Muscle of leg (tissue), 16 donors: ENCODE results near the gene P3H1. TPM values are rescaled to one million over a fixed set of nuclear protein-coding genes. Genes with fewer than 3 reads are reported as not detected.
"Not testable (repeated sequence)": the region's sequence is repeated elsewhere in the genome, so short reads cannot be mapped to it uniquely, and the experiment has no call there.

Experiments
- DNase-seq: peaks from one replicate; pipeline ENCODE4 v3.0.0; 2013
- H3K27ac ChIP-seq: one replicate; pipeline ENCODE4 v1.5.1; 2013; ENCODE audit warnings: mild to moderate bottlenecking, low read length, control low read depth
- H3K27me3 ChIP-seq: one replicate; pipeline ENCODE4 v1.6.1; 2013; ENCODE audit warnings: low read length; ENCODE audit not compliant: control insufficient read depth, insufficient read depth
- H3K36me3 ChIP-seq: one replicate; pipeline ENCODE4 v1.6.1; 2013; ENCODE audit warnings: low read length; ENCODE audit not compliant: control insufficient read depth, insufficient read depth
- H3K4me1 ChIP-seq: one replicate; pipeline ENCODE4 v1.6.1; 2013; ENCODE audit warnings: low read length; ENCODE audit not compliant: control insufficient read depth, insufficient read depth
- H3K4me3 ChIP-seq: one replicate; pipeline ENCODE4 v1.5.1; 2013; ENCODE audit warnings: low read length, control low read depth
- H3K9me3 ChIP-seq: replicated peaks from 2 replicates; pipeline ENCODE4 v1.6.1; 2013; ENCODE audit warnings: low read depth, low read length; ENCODE audit not compliant: control insufficient read depth
- WGBS: methylation state at CpG from one replicate; pipeline ENCODE4 v1.1.5; 2013; ENCODE audit warnings: missing lambda C conversion rate; ENCODE audit not compliant: insufficient coverage; 5-methylcytosine and 5-hydroxymethylcytosine counted together
- long read RNA-seq, 11 donors: transcript quantifications; one replicate each; lab custom pipeline, GENCODE V29; 2026
- polyA plus RNA-seq, 8 donors: library from polyadenylated mRNA; unstranded; fragments of 120-200 nt; gene quantifications; one replicate each; pipeline versions ENCODE4 v1.2.1 to v1.2.3, GENCODE V29; 2013; ENCODE audit warnings: inconsistent platforms in 1 of 8, low replicate concordance in 1 of 8; ENCODE audit not compliant: insufficient read length in 8 of 8, insufficient read depth in 1 of 8
- total RNA-seq: library from RNA; stranded (reverse); fragments of 120-200 nt; gene quantifications from one replicate; pipeline ENCODE4 v1.2.4, GENCODE V29; 2013

Gene P3H1
- 72.3 TPM for total RNA-seq
- polyA plus RNA-seq = 100 to 1,000 TPM in 1 of 8 donors, 10 to 100 TPM in 7; 51.7 to 103 (median 72.5) TPM
- long read RNA-seq, donor 1, transcript P3H1-202 (15 exons, 2,585 nt) = major isoform, 12 of 12 reads
- long read RNA-seq, donor 1, partial matches to known transcripts = 0 of 12 reads
- long read RNA-seq, donor 1, other reads (novel, unspliced or antisense) = 0 of 12 reads
- long read RNA-seq, donor 2, partial matches to known transcripts = 0 of 2 reads
- long read RNA-seq, donor 2, other reads (novel, unspliced or antisense) = 0 of 2 reads
- long read RNA-seq, donor 3, transcript P3H1-204 (15 exons, 2,705 nt) = minor isoform, 5 of 24 reads
- long read RNA-seq, donor 3, transcript P3H1-202 (15 exons, 2,585 nt) = major isoform, 13 of 24 reads
- long read RNA-seq, donor 3, partial matches to known transcripts = 5 of 24 reads
- long read RNA-seq, donor 3, other reads (novel, unspliced or antisense) = 0 of 24 reads
- long read RNA-seq, donor 4, transcript P3H1-202 (15 exons, 2,585 nt) = major isoform, 10 of 16 reads
- long read RNA-seq, donor 4, partial matches to known transcripts = 0 of 16 reads
- long read RNA-seq, donor 4, other reads (novel, unspliced or antisense) = 0 of 16 reads
- long read RNA-seq, donor 5, transcript P3H1-204 (15 exons, 2,705 nt) = minor isoform, 6 of 67 reads
- long read RNA-seq, donor 5, transcript P3H1-202 (15 exons, 2,585 nt) = major isoform, 36 of 67 reads
- long read RNA-seq, donor 5, partial matches to known transcripts = 21 of 67 reads
- long read RNA-seq, donor 5, other reads (novel, unspliced or antisense) = 0 of 67 reads
- long read RNA-seq, donor 6, transcript P3H1-202 (15 exons, 2,585 nt) = major isoform, 11 of 17 reads
- long read RNA-seq, donor 6, partial matches to known transcripts = 0 of 17 reads
- long read RNA-seq, donor 6, other reads (novel, unspliced or antisense) = 0 of 17 reads
- long read RNA-seq, donor 7, transcript P3H1-202 (15 exons, 2,585 nt) = major isoform, 11 of 24 reads
- long read RNA-seq, donor 7, partial matches to known transcripts = 11 of 24 reads
- long read RNA-seq, donor 7, other reads (novel, unspliced or antisense) = 0 of 24 reads
- long read RNA-seq, donor 8, transcript P3H1-202 (15 exons, 2,585 nt) = major isoform, 8 of 10 reads
- long read RNA-seq, donor 8, partial matches to known transcripts = 0 of 10 reads
- long read RNA-seq, donor 8, other reads (novel, unspliced or antisense) = 0 of 10 reads
- long read RNA-seq, donor 9, transcript P3H1-202 (15 exons, 2,585 nt) = major isoform, 5 of 11 reads
- long read RNA-seq, donor 9, partial matches to known transcripts = 0 of 11 reads
- long read RNA-seq, donor 9, other reads (novel, unspliced or antisense) = 0 of 11 reads
- long read RNA-seq, donor 10, transcript P3H1-202 (15 exons, 2,585 nt) = major isoform, 13 of 18 reads
- long read RNA-seq, donor 10, partial matches to known transcripts = 0 of 18 reads
- long read RNA-seq, donor 10, other reads (novel, unspliced or antisense) = 0 of 18 reads
- long read RNA-seq, donor 11, transcript P3H1-202 (15 exons, 2,585 nt) = major isoform, 14 of 16 reads
- long read RNA-seq, donor 11, partial matches to known transcripts = 0 of 16 reads
- long read RNA-seq, donor 11, other reads (novel, unspliced or antisense) = 0 of 16 reads

GRCh38 chr1:42766741-42767509, at the start of gene P3H1, which contains the start of gene C1orf50:
TSS of gene P3H1 (minus strand) at chr1:42767028. CDS start at chr1:42766971, 57 bp downstream.
TSS of gene C1orf50 (plus strand) at chr1:42767249. CDS start at chr1:42767312, 63 bp downstream.
- H3K27me3 ChIP-seq = no peaks in the 10 kb centered on the region
- peak; percentile 100 for DNase-seq
- peak within 1 kb of the TSS; percentile 93 for H3K27ac ChIP-seq
- H3K4me1 ChIP-seq = peaks cover 11% of the 10 kb centered on the region
- H3K9me3 ChIP-seq = no peaks in the 10 kb centered on the region
- H3K4me3 ChIP-seq = peak within 1 kb of the TSS; percentile 100
- whole genome bisulfite sequencing = under 1% methylated on average over 77 of the region's 82 CpGs
- peaks cover 12% of the 10 kb centered on the region for H3K36me3 ChIP-seq

GRCh38 chr1:42815941-42816584, 49.2 kb upstream of the P3H1 start:
- peak; percentile 41 for DNase-seq
- WGBS = 4% methylated on average over 4 of the region's 7 CpGs
- peak overlapping the region; percentile 62 for H3K4me3 ChIP-seq
- H3K9me3 ChIP-seq = no peaks in the 10 kb centered on the region
- no peaks in the 10 kb centered on the region for H3K27me3 ChIP-seq
- H3K27ac ChIP-seq = peak overlapping the region; percentile 99
- peaks cover 7% of the 10 kb centered on the region for H3K4me1 ChIP-seq
- H3K36me3 ChIP-seq = peaks cover 6% of the 10 kb centered on the region

GRCh38 chr1:42814815-42815214, 48.0 kb upstream of the P3H1 start:
- H3K27me3 ChIP-seq, H3K4me1 ChIP-seq, H3K9me3 ChIP-seq, H3K36me3 ChIP-seq, DNase-seq, H3K4me3 ChIP-seq, H3K27ac ChIP-seq: not testable (repeated sequence)
- WGBS = no CpG with 5 or more reads among the region's 3 CpGs

GRCh38 chr1:42807056-42807668, 40.3 kb upstream of the P3H1 start:
- Histone ChIP-seq H3K27me3 (no peaks in the 10 kb centered on the region), H3K4me3 (no peak overlapping the region), H3K36me3 (peaks cover 13% of the 10 kb centered on the region), H3K4me1 (peaks cover 13% of the 10 kb centered on the region), H3K9me3 (no peaks in the 10 kb centered on the region), H3K27ac (peak overlapping the region; percentile 76)
- peak; percentile 71 for DNase-seq

GRCh38 chr1:42806593-42806992, 39.8 kb upstream of the P3H1 start:
- WGBS = 90% methylated on average over 3 of the region's 5 CpGs
- Histone ChIP-seq H3K9me3 (no peaks in the 10 kb centered on the region), H3K4me3 (no peak overlapping the region), H3K4me1 (peaks cover 13% of the 10 kb centered on the region), H3K36me3 (peaks cover 13% of the 10 kb centered on the region), H3K27ac (no peak overlapping the region), H3K27me3 (no peaks in the 10 kb centered on the region)
- no peak for DNase-seq

GRCh38 chr1:42806171-42806570, 39.3 kb upstream of the P3H1 start:
- Histone ChIP-seq H3K4me3 (no peak overlapping the region), H3K27me3 (no peaks in the 10 kb centered on the region), H3K4me1 (peaks cover 13% of the 10 kb centered on the region), H3K36me3 (peaks cover 13% of the 10 kb centered on the region), H3K27ac (no peak overlapping the region), H3K9me3 (no peaks in the 10 kb centered on the region)
- no peak for DNase-seq

- WGBS = no CpG with 5 or more reads among the region's 8 CpGs
- H3K36me3 ChIP-seq = peaks cover 8% of the 10 kb centered on the region
- no peak overlapping the region for H3K4me3 ChIP-seq
- peaks cover 4% of the 10 kb centered on the region for H3K4me1 ChIP-seq
- DNase-seq = peak; percentile 72
- no peaks in the 10 kb centered on the region for H3K9me3 ChIP-seq
- H3K27me3 ChIP-seq = no peaks in the 10 kb centered on the region
- H3K27ac ChIP-seq = no peak overlapping the region
Measured at GRCh38 chr1:42801832-42802473, 35.1 kb upstream of the P3H1 start.

- DNase-seq = no peak
- H3K36me3 ChIP-seq = no peaks in the 10 kb centered on the region
- H3K27ac ChIP-seq = no peak overlapping the region
- H3K27me3 ChIP-seq = no peaks in the 10 kb centered on the region
- 75% methylated on average over 4 of the region's 5 CpGs for WGBS
- H3K9me3 ChIP-seq = no peaks in the 10 kb centered on the region
- no peaks in the 10 kb centered on the region for H3K4me1 ChIP-seq
- no peak overlapping the region for H3K4me3 ChIP-seq
Measured at GRCh38 chr1:42797979-42798378, 31.2 kb upstream of the P3H1 start.
